PC-9 (cell line): ENCODE measurements around the gene CD151.

Source experiments
- EZH2 ChIP-seq: fragments of 200-600 bp; sonication (generic); IDR thresholded peaks from 2 replicates; pipeline ENCODE4 v1.8.0; 2017; ENCODE audit warnings: antibody characterized with exemption, low read depth
- TF ChIP-seq, protein P1 (sequence below): fragments of 200-600 bp; sonication (generic); conservative IDR thresholded peaks from 2 replicates; pipeline ENCODE4 v1.6.1; 2017; ENCODE audit warnings: mixed run types, antibody characterized with exemption, mild to moderate bottlenecking, moderate library complexity

DNA sequence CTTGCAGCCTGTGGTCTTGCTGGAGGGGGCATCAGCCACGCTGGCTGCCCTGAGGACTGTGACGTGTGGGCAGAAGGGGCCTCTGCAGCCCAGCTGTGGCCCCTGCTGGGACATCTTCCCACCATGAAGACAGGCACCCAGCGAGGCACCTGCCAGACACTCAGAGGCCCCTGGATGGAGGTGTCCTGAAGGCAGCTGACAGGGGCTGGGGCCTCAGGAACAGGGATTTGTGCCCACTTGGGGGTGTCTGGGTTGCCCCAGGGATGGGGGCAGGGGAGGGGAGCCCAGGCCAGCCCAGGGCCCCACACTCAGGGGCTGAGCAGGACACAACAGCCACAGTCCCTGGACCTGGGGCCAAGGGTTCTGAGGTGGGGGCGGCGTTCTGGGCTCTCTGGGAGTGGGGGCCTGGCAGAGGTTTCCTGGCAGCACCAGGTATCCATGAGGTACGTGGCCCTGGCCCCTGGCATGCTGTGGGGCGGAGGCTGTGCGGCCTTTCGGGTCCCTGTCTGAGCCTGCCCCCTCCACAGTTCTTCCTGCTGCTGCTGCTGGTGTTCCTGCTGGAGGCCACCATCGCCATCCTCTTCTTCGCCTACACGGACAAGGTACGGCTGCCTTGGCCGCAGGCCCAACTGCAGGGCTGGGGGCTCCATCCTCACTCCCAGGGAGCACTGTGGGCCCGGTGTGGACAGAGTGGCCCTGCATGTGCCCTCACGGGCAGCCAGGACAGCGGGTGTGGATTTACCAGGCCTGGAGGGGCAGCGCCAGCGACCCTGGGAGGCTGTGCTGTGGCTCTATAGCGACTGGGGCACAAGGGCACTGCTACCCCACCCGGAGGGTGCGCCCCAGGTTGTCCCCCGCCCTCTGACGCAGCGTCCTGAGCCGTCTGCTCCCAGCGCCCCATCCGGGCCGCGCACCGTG, 31.4 kb downstream of the CD151 start:
- TF ChIP-seq, protein P1, sequence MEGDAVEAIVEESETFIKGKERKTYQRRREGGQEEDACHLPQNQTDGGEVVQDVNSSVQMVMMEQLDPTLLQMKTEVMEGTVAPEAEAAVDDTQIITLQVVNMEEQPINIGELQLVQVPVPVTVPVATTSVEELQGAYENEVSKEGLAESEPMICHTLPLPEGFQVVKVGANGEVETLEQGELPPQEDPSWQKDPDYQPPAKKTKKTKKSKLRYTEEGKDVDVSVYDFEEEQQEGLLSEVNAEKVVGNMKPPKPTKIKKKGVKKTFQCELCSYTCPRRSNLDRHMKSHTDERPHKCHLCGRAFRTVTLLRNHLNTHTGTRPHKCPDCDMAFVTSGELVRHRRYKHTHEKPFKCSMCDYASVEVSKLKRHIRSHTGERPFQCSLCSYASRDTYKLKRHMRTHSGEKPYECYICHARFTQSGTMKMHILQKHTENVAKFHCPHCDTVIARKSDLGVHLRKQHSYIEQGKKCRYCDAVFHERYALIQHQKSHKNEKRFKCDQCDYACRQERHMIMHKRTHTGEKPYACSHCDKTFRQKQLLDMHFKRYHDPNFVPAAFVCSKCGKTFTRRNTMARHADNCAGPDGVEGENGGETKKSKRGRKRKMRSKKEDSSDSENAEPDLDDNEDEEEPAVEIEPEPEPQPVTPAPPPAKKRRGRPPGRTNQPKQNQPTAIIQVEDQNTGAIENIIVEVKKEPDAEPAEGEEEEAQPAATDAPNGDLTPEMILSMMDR, result no peak
- TF ChIP-seq EZH2, result no peak
